Stimulated activated CD4-positive, alpha-beta T cell treated with anti-CD3 and anti-CD28 coated beads, Interleukin-15, amount 100 ng/mL, for 24 hours (primary cell): ENCODE measurements around the gene DSCAM.

Experiments used
- DNase-seq: peaks from one replicate; pipeline ENCODE4 v3.0.0-alpha.2; 2020

The DSCAM gene

DNA sequence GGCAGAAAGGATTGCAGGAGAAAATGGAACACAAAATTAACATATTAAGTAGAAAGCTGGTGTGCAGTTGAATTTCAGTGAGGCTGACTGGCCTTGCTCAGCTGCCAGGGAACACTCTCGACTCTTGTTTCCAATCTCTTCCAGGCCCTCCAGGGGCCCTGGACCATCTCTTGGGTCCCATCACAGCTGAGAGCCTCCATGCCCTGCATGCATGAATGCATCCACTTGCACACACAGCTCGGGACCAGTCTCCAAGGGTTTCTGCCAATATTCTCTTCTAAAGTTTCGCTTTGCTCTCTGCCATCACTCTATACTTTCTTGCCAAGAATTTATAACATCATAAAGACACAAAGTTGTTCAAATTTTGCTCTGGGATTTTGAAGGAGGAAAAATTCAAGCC, 200.3 kb downstream of the DSCAM start:
- no peak for DNase-seq

GRCh38 chr21:40641042-40641441, 205.9 kb downstream of the DSCAM start:
- no peak for DNase-seq

- DNase-seq = no peak
Observed at GRCh38 chr21:40640266-40640789, 206.6 kb downstream of the DSCAM start.

GRCh38 chr21:40639616-40640194, 207.3 kb downstream of the DSCAM start:
- no peak for DNase-seq

DNA sequence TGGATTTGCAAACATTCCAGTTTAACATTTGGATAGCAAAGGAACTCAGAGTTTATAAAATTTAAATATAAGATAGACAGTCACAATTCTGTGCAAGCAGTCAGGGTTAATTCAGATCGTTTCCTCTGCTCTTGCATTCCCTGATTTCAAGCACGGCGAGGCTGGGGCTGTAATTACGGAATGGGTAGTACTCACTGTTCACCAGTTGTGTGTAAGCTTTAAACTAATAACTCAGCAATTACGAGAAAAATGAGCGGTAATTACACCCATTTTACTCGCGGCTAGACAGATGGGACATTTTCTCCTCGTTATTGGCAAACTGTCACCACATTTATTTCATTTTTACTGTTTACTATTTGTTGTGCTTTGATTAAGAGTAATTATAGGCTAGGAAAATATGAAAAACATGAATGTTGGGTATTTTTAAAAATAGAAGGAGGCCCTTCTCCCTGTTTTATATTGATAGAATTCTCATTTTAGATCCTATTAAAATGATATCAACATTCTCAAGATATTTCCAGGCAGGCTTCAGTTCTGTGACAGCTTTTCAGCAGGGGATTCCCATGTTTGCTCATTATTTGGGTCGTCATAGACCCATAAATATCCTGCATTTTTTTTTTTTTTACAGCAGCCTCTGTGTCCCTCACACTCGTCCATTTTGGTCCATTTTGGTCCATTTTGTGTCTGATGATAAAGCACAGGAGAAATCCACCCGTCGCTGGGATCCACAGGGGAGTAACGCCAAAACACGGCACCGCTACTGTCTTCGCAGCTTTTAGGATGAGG, 208.3 kb downstream of the DSCAM start:
- DNase-seq = no peak

- DNase-seq = no peak
Observed at GRCh38 chr21:40636026-40636425, 210.9 kb downstream of the DSCAM start.

DNA sequence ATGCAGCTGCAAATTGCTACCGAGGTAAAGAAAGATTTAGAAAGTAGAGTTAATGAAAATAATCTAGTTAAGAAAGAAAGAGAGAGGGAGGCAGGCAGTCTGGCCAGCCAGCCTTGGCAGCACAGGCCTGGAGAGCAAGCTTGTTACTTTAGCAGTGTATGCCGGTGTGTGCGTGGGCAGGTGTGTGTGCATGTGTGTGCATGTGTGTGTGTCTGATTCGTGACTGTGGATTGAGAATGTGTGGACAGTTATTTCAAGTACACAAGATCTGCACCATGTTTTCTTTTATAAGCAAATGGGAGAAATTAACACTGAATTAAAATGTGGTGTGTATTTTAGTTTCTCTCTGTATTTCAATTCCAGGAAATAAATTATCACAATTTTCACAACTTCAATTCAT, 211.6 kb downstream of the DSCAM start:
- DNase-seq = no peak

DNA sequence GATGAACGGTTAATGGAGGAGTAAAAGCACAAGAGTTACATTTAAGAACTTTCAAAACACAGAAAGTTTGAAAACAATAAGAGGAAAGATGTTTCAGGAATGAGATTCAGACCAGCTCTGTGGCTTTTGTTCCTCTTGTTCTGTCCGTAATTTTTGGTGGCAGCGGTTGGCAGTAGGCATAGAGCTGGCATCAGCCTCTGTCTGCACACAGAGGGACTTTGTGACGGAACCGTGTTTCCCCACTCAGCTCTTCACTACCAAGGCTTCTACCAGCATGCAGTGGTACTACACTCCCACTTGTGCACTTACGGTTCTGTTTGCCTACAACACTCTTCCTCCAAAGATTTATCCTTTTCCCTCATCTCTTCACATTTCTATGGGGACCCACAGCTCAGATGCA, 212.8 kb downstream of the DSCAM start:
- DNase-seq = no peak

DNA sequence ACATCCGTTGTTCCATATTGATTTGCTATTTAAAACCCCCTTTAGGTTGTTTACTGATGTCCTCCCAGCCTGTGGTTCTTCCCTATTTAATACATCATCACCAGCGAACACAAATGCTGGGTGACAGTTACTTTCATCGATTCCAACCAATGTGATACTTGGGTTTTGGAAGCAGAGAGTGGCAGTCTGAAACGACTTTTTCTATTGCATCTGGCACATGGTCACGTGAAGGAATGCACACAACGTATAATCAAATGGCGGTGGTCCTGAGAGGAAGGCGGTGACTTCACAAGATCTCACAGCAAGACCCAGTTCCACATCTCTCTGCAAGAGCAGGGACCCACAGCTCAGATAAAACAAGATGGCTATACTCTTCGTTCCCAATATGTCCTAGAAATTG, 213.9 kb downstream of the DSCAM start:
- DNase-seq = no peak

DNA sequence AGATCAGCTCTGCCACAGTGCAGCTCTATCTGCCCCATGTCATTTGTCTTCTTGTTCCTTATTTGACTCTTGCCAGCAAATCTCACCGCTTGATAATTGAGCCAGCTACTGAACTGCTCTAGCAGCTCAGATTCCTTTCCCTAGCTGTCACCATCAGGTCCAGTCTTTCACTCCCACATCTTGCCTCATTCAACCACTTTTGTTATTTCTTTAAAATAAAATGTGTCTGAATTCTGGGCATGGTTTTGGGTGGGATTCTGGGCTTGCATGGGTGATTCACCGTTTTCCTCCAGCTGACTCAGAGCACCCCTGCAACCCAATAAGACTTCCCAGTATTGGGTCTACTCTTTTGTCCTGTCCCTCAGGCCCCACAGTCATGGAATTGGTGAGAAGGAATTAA, 215.7 kb downstream of the DSCAM start:
- DNase-seq = no peak

DNA sequence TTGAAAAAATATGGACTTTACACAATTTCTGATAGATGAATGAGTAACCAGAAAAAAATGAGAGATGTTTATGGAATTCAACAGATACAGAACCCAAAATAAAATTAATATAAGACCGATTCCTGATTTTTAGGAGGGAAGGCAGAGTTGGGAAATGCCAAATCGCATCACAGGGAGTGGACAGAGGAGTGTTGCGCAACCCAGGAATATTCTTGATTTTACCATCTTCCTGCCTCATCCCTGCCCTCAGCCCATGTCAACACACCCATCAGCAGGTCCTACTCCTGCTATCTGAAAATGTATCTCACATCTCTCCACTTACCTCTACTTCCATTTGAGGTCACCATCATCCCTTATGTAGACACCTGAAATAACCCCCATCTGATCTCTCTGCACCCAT, 221.0 kb downstream of the DSCAM start:
- DNase-seq = no peak

GRCh38 chr21:40623528-40623927, 223.4 kb downstream of the DSCAM start:
- no peak for DNase-seq

DNA sequence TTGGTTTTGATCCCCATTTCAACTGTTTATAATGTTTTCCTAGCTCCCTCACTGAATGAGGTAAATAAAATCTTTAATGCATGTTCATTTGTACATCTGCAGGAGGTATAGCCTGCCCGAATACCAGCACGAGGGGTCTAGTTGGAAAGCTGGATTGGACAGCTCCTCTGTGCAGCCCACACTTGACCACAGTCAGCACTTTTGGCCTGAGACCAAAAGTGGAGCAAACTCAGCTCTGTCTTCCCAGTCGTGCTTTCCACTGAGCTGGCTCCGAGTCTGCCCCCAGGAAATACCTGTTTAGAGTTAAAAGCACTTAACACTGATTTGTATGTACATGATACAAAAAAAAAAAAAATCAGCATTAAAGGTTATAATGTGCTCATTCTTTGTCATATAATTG, 224.4 kb downstream of the DSCAM start:
- no peak for DNase-seq

DNA sequence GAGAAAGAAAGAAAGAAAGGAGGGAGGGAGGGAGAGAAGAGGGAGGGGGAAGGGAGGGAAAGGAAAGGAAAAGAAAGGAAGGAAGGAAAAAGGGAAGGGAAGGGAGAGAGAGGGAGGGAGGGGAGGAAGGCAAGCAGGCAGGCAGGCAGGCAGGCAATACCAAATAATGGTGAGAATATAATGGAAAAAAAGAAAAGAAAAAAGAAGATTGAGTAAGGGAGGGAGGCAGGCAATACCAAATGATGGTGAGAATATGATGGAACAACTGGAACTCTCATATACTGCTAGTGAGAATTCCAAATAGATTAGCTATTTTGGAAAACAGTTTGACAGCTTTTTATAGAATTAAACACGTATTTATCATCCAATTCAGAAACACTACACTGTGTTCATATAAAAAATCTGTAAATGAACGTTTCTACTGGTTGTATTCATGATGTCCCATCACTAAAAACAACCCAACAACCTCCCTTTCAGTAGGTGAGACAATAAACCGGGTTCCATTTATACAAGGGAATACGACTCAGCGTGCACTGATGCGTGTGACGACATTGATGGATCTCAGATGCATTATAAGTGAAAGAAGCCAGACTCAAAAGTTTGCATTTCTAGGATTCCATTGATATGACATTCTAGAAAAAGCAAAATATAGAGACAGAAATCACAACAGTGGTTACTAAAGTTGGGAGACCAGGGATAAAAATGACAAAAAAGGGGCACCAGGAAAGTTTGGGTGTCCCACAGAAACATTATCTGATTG, 226.4 kb downstream of the DSCAM start:
- DNase-seq = no peak

- DNase-seq = no peak
Observed at GRCh38 chr21:40618191-40618973, 228.6 kb downstream of the DSCAM start.

GRCh38 chr21:40616377-40616704, 230.6 kb downstream of the DSCAM start:
- no peak for DNase-seq

DNA sequence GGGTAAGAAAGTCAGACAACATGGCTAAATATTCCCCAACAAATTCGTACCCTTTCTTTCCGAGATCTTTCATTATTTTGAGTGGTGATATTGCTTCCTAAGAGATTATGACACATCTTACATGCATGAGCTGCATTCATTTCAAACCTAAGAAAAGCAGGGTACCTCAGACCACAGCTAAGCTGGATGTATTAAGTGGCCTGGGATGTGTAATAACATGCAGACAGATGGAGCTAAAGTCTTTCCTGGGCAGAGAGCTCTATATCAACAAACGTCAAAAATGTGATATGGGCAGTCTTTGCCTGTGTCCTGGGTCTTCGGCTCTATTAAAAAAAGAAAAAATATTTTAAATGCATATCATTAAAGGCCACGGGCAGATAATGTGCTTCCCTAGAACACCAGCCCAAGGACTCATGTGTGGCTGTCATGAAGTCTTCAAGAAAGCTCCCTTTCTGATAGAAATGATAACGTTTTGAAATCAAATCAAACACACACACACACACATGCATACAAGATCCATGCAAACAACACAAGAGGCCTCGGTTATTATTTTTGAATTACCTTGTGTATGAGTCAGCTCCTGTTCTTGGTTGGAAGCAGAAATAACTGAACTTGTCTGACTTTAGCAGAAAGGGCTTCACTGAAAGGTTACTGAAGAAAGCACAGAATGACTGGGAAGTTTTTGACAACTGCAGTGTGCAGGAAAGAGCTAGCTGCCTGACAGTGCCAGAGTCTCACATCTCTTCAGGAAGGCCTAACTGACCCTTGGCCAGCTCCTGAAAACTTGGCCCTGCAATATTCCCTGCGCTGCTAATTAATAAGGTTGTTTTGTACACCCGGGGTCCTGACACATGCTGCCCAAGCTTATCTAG, 231.2 kb downstream of the DSCAM start:
- no peak for DNase-seq

- no peak for DNase-seq
Observed at GRCh38 chr21:40613546-40614030, 233.4 kb downstream of the DSCAM start.

GRCh38 chr21:40610345-40610744, 236.6 kb downstream of the DSCAM start:
- DNase-seq = no peak

- DNase-seq = no peak
Observed at GRCh38 chr21:40606341-40606740, 240.6 kb downstream of the DSCAM start.

DNA sequence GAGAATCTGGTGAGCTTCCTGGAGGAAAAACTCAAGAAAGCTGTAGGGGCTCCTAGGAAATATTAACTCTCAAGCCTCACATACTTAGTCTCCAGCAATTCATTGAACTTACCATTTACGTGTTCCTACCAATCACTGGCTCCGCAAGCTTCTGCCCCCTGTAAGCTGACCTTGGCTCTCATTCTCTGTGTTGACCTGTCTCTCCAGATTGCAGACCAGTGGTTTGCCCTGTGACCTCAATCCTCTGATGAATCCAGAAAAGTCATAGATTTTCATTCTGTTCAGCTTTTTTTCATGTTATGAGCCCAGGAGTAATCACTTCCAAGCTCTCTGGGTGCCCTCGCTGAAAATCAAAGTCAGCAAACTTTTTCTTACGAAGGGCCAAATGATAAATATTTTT, 241.9 kb downstream of the DSCAM start:
- no peak for DNase-seq

- DNase-seq = no peak
Observed at GRCh38 chr21:40603774-40604173, 243.2 kb downstream of the DSCAM start.
